Parathyroid adenoma (tissue), 2 donors: Measurements from ENCODE around the gene IGF1R.

Experiments used
- H2AFZ ChIP-seq: fragments of 300-600 bp; sonication (generic); one replicate; pipeline ENCODE4 v1.7.0; 2017; ENCODE audit warnings: antibody characterized with exemption, mild to moderate bottlenecking
- H3K27ac ChIP-seq: fragments of 300-600 bp; sonication (generic); one replicate; pipeline ENCODE4 v1.7.0; 2017
- H3K27me3 ChIP-seq: fragments of 300-600 bp; sonication (generic); one replicate; pipeline ENCODE4 v1.7.0; 2017; ENCODE audit warnings: low read length; ENCODE audit not compliant: control insufficient read depth, insufficient read depth
- H3K36me3 ChIP-seq: fragments of 300-600 bp; sonication (generic); one replicate; pipeline ENCODE4 v1.7.0; 2017; ENCODE audit warnings: low read length; ENCODE audit not compliant: control insufficient read depth, insufficient read depth
- H3K4me1 ChIP-seq: fragments of 300-600 bp; sonication (generic); one replicate; pipeline ENCODE4 v1.7.0; 2017; ENCODE audit warnings: control low read depth
- H3K4me2 ChIP-seq: fragments of 300-600 bp; sonication (generic); one replicate; pipeline ENCODE4 v1.7.0; 2017; ENCODE audit warnings: low read length
- H3K4me3 ChIP-seq: fragments of 300-600 bp; sonication (generic); one replicate; pipeline ENCODE4 v1.7.0; 2017; ENCODE audit warnings: low read depth, low read length
- H3K79me2 ChIP-seq: fragments of 300-600 bp; sonication (generic); one replicate; pipeline ENCODE4 v1.7.0; 2017; ENCODE audit warnings: control low read depth
- H3K9ac ChIP-seq: fragments of 300-600 bp; sonication (generic); one replicate; pipeline ENCODE4 v1.7.0; 2017; ENCODE audit warnings: mild to moderate bottlenecking
- H3K9me3 ChIP-seq: fragments of 300-600 bp; sonication (generic); one replicate; pipeline ENCODE4 v1.7.0; 2017; ENCODE audit warnings: low read length; ENCODE audit not compliant: control insufficient read depth
- TF ChIP-seq, protein P1 (sequence below): fragments of 300-600 bp; sonication (generic); IDR thresholded peaks from one replicate; pipeline ENCODE4 v1.7.0; 2017; ENCODE audit warnings: antibody characterized with exemption, mild to moderate bottlenecking
- donor health status: primary hyperparathyroidism.

IGF1R gene

DNA sequence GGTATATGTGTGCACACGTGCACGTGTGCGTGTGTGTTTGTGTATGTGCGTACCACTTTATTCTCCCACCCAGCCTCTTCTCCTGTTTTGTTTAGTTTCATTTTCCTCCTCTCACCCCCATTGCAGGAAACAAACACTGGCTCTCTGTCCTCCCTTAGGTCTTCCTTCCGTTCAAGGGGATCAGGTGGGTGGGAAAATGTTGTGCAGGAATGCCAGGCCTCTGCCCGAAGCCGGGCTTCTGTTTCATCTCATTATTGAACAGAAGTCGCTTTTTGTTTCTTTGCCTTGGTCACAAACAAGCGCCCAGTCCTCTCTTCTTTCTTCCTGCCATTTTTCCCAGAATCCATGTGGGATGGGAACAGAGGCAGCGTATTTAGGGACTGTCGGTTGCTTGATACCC is 69.6 kb downstream of the IGF1R start:
- Histone ChIP-seq H3K27me3 (no peaks in the 10 kb centered on the region), H3K79me2 (peaks cover 6% of the 10 kb centered on the region), H2AFZ (no peak overlapping the region), H3K9me3 (no peaks in the 10 kb centered on the region), H3K4me1 (no peaks in the 10 kb centered on the region), H3K9ac (no peak overlapping the region), H3K36me3 (no peaks in the 10 kb centered on the region), H3K27ac (no peak overlapping the region), H3K4me2 (no peak overlapping the region), H3K4me3 (no peak overlapping the region)
- TF ChIP-seq, protein P1, sequence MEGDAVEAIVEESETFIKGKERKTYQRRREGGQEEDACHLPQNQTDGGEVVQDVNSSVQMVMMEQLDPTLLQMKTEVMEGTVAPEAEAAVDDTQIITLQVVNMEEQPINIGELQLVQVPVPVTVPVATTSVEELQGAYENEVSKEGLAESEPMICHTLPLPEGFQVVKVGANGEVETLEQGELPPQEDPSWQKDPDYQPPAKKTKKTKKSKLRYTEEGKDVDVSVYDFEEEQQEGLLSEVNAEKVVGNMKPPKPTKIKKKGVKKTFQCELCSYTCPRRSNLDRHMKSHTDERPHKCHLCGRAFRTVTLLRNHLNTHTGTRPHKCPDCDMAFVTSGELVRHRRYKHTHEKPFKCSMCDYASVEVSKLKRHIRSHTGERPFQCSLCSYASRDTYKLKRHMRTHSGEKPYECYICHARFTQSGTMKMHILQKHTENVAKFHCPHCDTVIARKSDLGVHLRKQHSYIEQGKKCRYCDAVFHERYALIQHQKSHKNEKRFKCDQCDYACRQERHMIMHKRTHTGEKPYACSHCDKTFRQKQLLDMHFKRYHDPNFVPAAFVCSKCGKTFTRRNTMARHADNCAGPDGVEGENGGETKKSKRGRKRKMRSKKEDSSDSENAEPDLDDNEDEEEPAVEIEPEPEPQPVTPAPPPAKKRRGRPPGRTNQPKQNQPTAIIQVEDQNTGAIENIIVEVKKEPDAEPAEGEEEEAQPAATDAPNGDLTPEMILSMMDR: no peak

DNA sequence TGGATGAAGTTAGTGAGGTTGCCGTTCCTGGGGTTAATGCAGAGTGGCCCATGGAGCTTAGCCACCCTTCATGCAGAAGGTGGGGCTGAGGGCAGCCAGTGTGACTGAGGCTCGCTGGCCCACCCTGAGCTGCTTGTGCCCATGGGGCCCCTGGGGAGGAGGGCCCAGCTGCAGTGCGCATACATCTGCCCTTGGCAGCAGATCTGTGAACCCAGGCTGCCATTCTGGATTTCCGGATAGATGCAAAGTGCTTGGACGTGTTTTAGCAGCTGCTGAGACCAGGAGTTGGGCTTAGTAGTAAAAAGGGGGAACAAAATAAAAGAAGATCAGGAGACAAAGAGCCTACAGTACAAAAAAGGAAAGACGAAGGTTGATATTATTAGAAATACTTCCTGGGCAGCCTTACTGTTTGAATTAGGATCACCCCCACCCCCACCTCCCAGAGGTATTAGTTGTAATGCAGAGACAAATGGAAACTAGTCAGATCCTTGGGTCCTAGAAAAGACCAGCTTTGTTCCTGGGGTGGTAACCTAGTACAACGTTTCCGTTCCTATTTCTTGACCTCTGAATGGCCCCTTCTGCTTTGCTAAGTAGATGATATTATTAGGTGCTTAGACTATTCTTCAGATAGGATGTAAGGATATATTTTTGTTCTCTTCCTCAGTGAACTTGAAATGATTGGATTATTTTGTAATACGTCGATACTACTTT is 70.2 kb downstream of the IGF1R start:
- Histone ChIP-seq H3K4me1 (no peaks in the 10 kb centered on the region), H3K4me3 (no peak overlapping the region), H3K9ac (no peak overlapping the region)

DNA sequence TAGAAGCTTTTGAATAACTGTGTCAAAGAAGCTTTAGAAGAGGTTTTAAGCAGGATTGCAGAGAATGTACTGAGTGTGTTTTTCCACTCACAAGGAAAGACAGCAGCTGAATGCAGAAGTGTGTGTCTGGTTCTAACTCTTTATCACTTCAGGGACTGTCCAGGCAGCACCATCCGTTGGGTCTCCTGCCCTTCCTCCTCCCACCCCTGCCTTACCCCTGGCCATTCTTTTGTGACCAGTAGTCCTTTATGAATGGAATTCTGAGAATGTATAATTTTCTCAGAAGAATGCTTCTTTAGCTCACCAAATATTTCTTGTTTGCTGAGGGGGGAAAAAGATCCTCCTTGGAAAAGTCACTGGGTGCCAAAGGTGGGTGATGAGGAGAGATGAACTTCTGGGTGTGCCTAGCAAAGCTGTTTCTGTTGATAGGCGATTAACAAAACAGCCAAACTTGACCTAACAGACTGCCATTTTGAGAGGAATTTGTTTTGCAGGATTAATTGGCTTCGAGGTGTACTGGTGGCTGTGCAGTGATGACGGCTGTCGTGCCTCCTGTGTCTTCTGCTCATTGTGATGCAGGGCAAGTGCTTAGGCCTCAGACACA is 70.9 kb downstream of the IGF1R start:
- H3K27ac ChIP-seq: no peak overlapping the region
- H3K27me3 ChIP-seq: no peaks in the 10 kb centered on the region
- TF ChIP-seq, protein P1: no peak
- no peaks in the 10 kb centered on the region for H3K36me3 ChIP-seq
- H2AFZ ChIP-seq: no peak overlapping the region
- no peak overlapping the region for H3K9ac ChIP-seq
- H3K9me3 ChIP-seq: no peaks in the 10 kb centered on the region
- H3K4me2 ChIP-seq: no peak overlapping the region
- H3K79me2 ChIP-seq: peaks cover 3% of the 10 kb centered on the region
- no peaks in the 10 kb centered on the region for H3K4me1 ChIP-seq
- no peak overlapping the region for H3K4me3 ChIP-seq

More for the DNA sequence above, 70.2 kb downstream of the IGF1R start:
- no peak overlapping the region for H3K4me2 ChIP-seq
- no peak overlapping the region for H2AFZ ChIP-seq
- no peaks in the 10 kb centered on the region for H3K36me3 ChIP-seq
- H3K9me3 ChIP-seq: no peaks in the 10 kb centered on the region
- H3K27ac ChIP-seq: no peak overlapping the region
- TF ChIP-seq, protein P1: no peak
- H3K79me2 ChIP-seq: peaks cover 3% of the 10 kb centered on the region
- H3K27me3 ChIP-seq: no peaks in the 10 kb centered on the region

DNA sequence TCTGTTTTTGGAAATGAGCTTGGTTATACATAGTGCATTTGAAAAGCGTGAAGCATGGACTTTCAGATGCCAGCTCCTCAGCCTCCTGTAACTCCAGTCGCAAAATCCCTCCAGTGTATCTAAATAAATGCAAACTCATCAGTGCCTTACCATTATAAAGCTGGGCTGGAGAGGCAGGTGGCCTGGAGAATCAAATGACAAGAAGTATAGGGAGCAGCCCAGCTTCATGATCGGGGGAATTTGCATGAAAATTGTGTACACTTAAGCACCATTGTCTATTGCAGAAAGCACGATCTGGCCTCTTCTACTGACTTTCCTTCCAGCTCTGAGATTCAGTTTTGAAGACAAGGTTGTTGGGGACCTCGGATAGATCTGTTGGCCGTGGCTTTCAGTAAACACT is 71.7 kb downstream of the IGF1R start:
- Histone ChIP-seq H3K4me1 (no peaks in the 10 kb centered on the region), H3K4me3 (no peak overlapping the region), H3K27ac (no peak overlapping the region), H3K9me3 (no peaks in the 10 kb centered on the region), H3K36me3 (no peaks in the 10 kb centered on the region), H3K27me3 (no peaks in the 10 kb centered on the region), H3K9ac (no peak overlapping the region), H3K4me2 (no peak overlapping the region), H3K79me2 (peaks cover 3% of the 10 kb centered on the region), H2AFZ (no peak overlapping the region)
- TF ChIP-seq, protein P1: no peak
